PC-3 (cell line): ENCODE results near the gene MYO10. TPM values are rescaled to one million over a fixed set of nuclear protein-coding genes. Genes with fewer than 3 reads are reported as not detected.

ENCODE experiments used
- ATAC-seq: fragments of 200-7000 bp; cut with Tn5 transposase; 2 replicates; pipeline ENCODE4 v1.9.1; 2020; ENCODE audit warnings: mild to moderate bottlenecking, moderate library complexity
- BruUV-seq: library from RNA; stranded (reverse); fragments of 400-500 nt; replicated peaks from 2 replicates; lab custom pipeline; 2021; lab: Mats Ljungman, UMichigan
- CTCF ChIA-PET: fragments of 300-600 bp; sonication (Branson Sonifier 250); formaldehyde crosslinking; loops from one replicate; lab custom pipeline; 2022; ENCODE audit warnings: antibody characterized with exemption; lab: Charles Lee
- POLR2A ChIA-PET: fragments of 300-600 bp; sonication (Branson Sonifier 250); formaldehyde crosslinking; loops from one replicate; lab custom pipeline; 2022; ENCODE audit warnings: antibody characterized with exemption; ENCODE audit not compliant: unreplicated experiment; lab: Charles Lee
- DNase-seq: peaks from one replicate; pipeline ENCODE4 v3.0.0-alpha.2; 2015
- H2AFZ ChIP-seq: fragments of 300-600 bp; sonication (generic); 2 replicates; pipeline ENCODE4 v1.6.0; 2016; ENCODE audit warnings: antibody characterized with exemption, low read length
- H3F3A ChIP-seq: fragments of 300-600 bp; sonication (generic); one replicate; pipeline ENCODE4 v1.6.0; 2017; ENCODE audit warnings: antibody characterized with exemption, low read length, control low read depth, mild to moderate bottlenecking; ENCODE audit not compliant: unreplicated experiment
- H3K27ac ChIP-seq: fragments of 300-600 bp; sonication (generic); 2 replicates; pipeline ENCODE4 v1.5.1; 2016; ENCODE audit warnings: mild to moderate bottlenecking, low read length
- H3K27me3 ChIP-seq: fragments of 300-600 bp; sonication (generic); 2 replicates; pipeline ENCODE4 v1.6.1; 2016; ENCODE audit warnings: low read length, mixed read lengths
- H3K36me3 ChIP-seq: fragments of 300-600 bp; sonication (generic); 2 replicates; pipeline ENCODE4 v1.6.1; 2016; ENCODE audit warnings: low read depth, mixed run types, low read length, mixed read lengths
- H3K4me1 ChIP-seq: fragments of 300-600 bp; sonication (generic); 2 replicates; pipeline ENCODE4 v1.5.1; 2016; ENCODE audit warnings: low read length; ENCODE audit not compliant: insufficient read depth
- H3K4me2 ChIP-seq: fragments of 300-600 bp; sonication (generic); 2 replicates; pipeline ENCODE4 v1.6.0; 2016; ENCODE audit warnings: low read length
- H3K4me3 ChIP-seq: fragments of 300-600 bp; sonication (generic); 2 replicates; pipeline ENCODE4 v1.5.1; 2016; ENCODE audit warnings: mild to moderate bottlenecking, low read length, mixed read lengths
- H3K79me2 ChIP-seq: fragments of 300-600 bp; sonication (generic); 2 replicates; pipeline ENCODE4 v1.6.1; 2017; ENCODE audit warnings: low read length, mixed read lengths
- H3K9ac ChIP-seq: fragments of 300-600 bp; sonication (generic); 2 replicates; pipeline ENCODE4 v1.6.0; 2016; ENCODE audit warnings: mild to moderate bottlenecking, low read length
- H3K9me2 ChIP-seq: fragments of 300-600 bp; sonication (generic); replicated peaks from 2 replicates; pipeline ENCODE4 v1.6.1; 2016; ENCODE audit warnings: mixed run types, low read length, mixed read lengths
- H3K9me3 ChIP-seq: fragments of 300-600 bp; sonication (generic); 2 replicates; pipeline ENCODE4 v1.6.1; 2016; ENCODE audit warnings: low read length, mixed read lengths
- H4K20me1 ChIP-seq: fragments of 300-600 bp; sonication (generic); 2 replicates; pipeline ENCODE4 v1.6.1; 2016; ENCODE audit warnings: low read length, mixed read lengths
- CTCF ChIP-seq: fragments of 300-600 bp; sonication (generic); conservative IDR thresholded peaks from 2 replicates; pipeline ENCODE4 v1.5.1; 2017; ENCODE audit warnings: antibody characterized with exemption, low read depth, mild to moderate bottlenecking, low read length
- EZH2 ChIP-seq: fragments of 300-600 bp; sonication (generic); IDR thresholded peaks from one replicate; pipeline ENCODE4 v1.6.1; 2017; ENCODE audit warnings: antibody characterized with exemption, mild to moderate bottlenecking, low read length; ENCODE audit not compliant: unreplicated experiment
- EZH2phosphoT487 ChIP-seq: fragments of 300-600 bp; sonication (generic); IDR thresholded peaks from 2 replicates; pipeline ENCODE4 v1.6.1; 2018; ENCODE audit warnings: mild to moderate bottlenecking, antibody characterized with exemption, low read length, borderline replicate concordance
- intact Hi-C: fragments of 100-400 bp; cut with micrococcal nuclease; formaldehyde crosslinking; loops from 2 replicates; pipeline ENCODE4 v1.9.0; 2023
- total RNA-seq: library from RNA; depleted of rRNA; stranded (reverse); fragments of >200 nt; gene quantifications from 2 replicates; pipeline ENCODE4 v1.2.3, GENCODE V29; 2014

MYO10 gene
- total RNA-seq, 1 experiment from 2014 or later = 52.3 TPM

- Histone ChIP-seq H3K79me2 (no peaks in the 10 kb centered on the region), H2AFZ (no peak overlapping the region), H3K9ac (no peak overlapping the region), H3F3A (no peaks in the 10 kb centered on the region), H3K27ac (no peak overlapping the region), H3K4me3 (no peak overlapping the region), H3K36me3 (peaks cover 37% of the 10 kb centered on the region; the same call in 1 of the 2 replicates), H3K9me2 (no peaks in the 10 kb centered on the region), H3K27me3 (no peaks in the 10 kb centered on the region), H3K4me2 (no peak overlapping the region), H3K9me3 (no peaks in the 10 kb centered on the region), H3K4me1 (no peaks in the 10 kb centered on the region), H4K20me1 (no peaks in the 10 kb centered on the region)
- ATAC-seq (no peak), DNase-seq (no peak)
- ChIA-PET POLR2A (no interaction called here), CTCF (no interaction called here)
- TSS peak; percentile 88 for BruUV-seq
- intact Hi-C loops = no loop called here
- no peak for TF ChIP-seq EZH2
- TF ChIP-seq CTCF = no peak
- TF ChIP-seq EZH2phosphoT487 = no peak
These were observed 234.7 kb downstream of the MYO10 start for GRCh38 chr5:16701134-16702099.

GRCh38 chr5:16700081-16700480, 236.0 kb downstream of the MYO10 start:
- H3K27me3 ChIP-seq = no peaks in the 10 kb centered on the region
- no peak overlapping the region for H3K9ac ChIP-seq
- POLR2A ChIA-PET = no interaction called here
- H3K4me1 ChIP-seq = no peaks in the 10 kb centered on the region
- TF ChIP-seq CTCF (no peak), EZH2 (no peak), EZH2phosphoT487 (no peak)
- no peak for DNase-seq
- ATAC-seq = no peak
- CTCF ChIA-PET = no interaction called here
- no peak overlapping the region for H2AFZ ChIP-seq
- H3K4me3 ChIP-seq = no peak overlapping the region
- intact Hi-C loops = no loop called here
- BruUV-seq = no TSS peak
- H3F3A ChIP-seq = no peaks in the 10 kb centered on the region
- no peak overlapping the region for H3K4me2 ChIP-seq
- no peaks in the 10 kb centered on the region for H3K79me2 ChIP-seq
- H3K27ac ChIP-seq = no peak overlapping the region
- H3K36me3 ChIP-seq = peaks cover 37% of the 10 kb centered on the region; the same call in 1 of the 2 replicates
- H3K9me3 ChIP-seq = no peaks in the 10 kb centered on the region
- H4K20me1 ChIP-seq = no peaks in the 10 kb centered on the region
- H3K9me2 ChIP-seq = no peaks in the 10 kb centered on the region

- no TSS peak for BruUV-seq
- no peak overlapping the region for H3K4me3 ChIP-seq
- DNase-seq = no peak
- no peaks in the 10 kb centered on the region for H3F3A ChIP-seq
- H3K4me2 ChIP-seq = no peak overlapping the region
- POLR2A ChIA-PET = no interaction called here
- H3K9me2 ChIP-seq = no peaks in the 10 kb centered on the region
- no peaks in the 10 kb centered on the region for H3K27me3 ChIP-seq
- peaks cover 20% of the 10 kb centered on the region; the same call in 1 of the 2 replicates for H3K36me3 ChIP-seq
- H3K27ac ChIP-seq = no peak overlapping the region
- H3K4me1 ChIP-seq = no peaks in the 10 kb centered on the region
- CTCF ChIA-PET = no interaction called here
- no peaks in the 10 kb centered on the region for H4K20me1 ChIP-seq
- no peak for ATAC-seq
- H2AFZ ChIP-seq = no peak overlapping the region
- no peak overlapping the region for H3K9ac ChIP-seq
- no peaks in the 10 kb centered on the region for H3K79me2 ChIP-seq
- intact Hi-C loops = no loop called here
- TF ChIP-seq CTCF (no peak), EZH2phosphoT487 (no peak), EZH2 (no peak)
- no peaks in the 10 kb centered on the region for H3K9me3 ChIP-seq
These were observed 240.3 kb downstream of the MYO10 start for GRCh38 chr5:16695779-16696178.
